ENCODE measurements around the gene SLC44A3. TPM values are rescaled to one million over a fixed set of nuclear protein-coding genes. Genes with fewer than 3 reads are reported as not detected.

Gene SLC44A3
- total RNA-seq, 2 donors from 2014 or later = 5.5 to 6.3 TPM

DNA sequence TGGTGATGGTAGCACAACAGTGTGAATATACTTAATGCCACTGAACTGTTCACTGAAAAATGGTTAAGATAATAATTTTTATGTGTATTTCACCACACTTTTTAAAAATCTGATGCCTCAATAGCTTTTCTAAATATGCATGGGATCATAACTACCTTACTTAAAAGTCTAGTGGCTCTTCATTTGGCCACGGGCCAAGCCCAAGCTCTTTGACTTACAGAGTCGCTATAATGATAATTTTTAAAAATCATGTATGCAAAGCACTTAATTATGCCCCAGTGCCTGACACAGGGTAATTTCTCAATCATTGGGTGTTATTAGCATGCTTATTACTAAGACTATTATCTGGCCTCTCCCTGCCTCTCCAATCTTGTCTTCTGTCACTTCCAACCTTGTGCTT, 114.4 kb downstream of the SLC44A3 start:
- no peak for DNase-seq
- Histone ChIP-seq H3K9me3 (ENCODE audit: control insufficient read depth, low read length) (no peaks in the 10 kb centered on the region), H3K36me3 (ENCODE audit: control insufficient read depth, insufficient read depth, low read length) (peaks cover 5% of the 10 kb centered on the region), H3K9ac (ENCODE audit: extremely low read depth, low read length, poor library complexity, severe bottlenecking) (no peak overlapping the region), H3K27me3 (ENCODE audit: control insufficient read depth, insufficient read depth, low read length, poor library complexity, severe bottlenecking) (no peaks in the 10 kb centered on the region), H3K27ac (ENCODE audit: low read depth, low read length) (no peak overlapping the region), H3K4me3 (ENCODE audit: low read length) (no peak overlapping the region), H3K4me1 (ENCODE audit: control insufficient read depth, insufficient read depth, low read length) (peaks cover 9% of the 10 kb centered on the region)
- WGBS, 2 experiments (ENCODE audit: insufficient coverage in 1 of 2, insufficient read length in 1 of 2) = 79% methylated on average over 2 of the region's 2 CpGs; no CpG with 5 or more reads in 1 of the 2 experiments
- no peak overlapping the region for H3K27ac Mint-ChIP-seq
- H3K27me3 Mint-ChIP-seq (ENCODE audit: insufficient read depth) = peaks cover 3% of the 10 kb centered on the region
- no peaks in the 10 kb centered on the region for H3K9me3 Mint-ChIP-seq
- TF ChIP-seq CTCF (conservative IDR thresholded peaks at IDR 0.05) = no peak
- H3K4me1 Mint-ChIP-seq = peaks cover 30% of the 10 kb centered on the region
- peaks cover 11% of the 10 kb centered on the region for H3K36me3 Mint-ChIP-seq (ENCODE audit: low read depth)
- H3K4me3 Mint-ChIP-seq = no peak overlapping the region

GRCh38 chr1:94935034-94935433, 114.9 kb downstream of the SLC44A3 start:
- Histone ChIP-seq H3K36me3 (ENCODE audit: control insufficient read depth, insufficient read depth, low read length) (peaks cover 5% of the 10 kb centered on the region), H3K4me3 (ENCODE audit: low read length) (no peak overlapping the region), H3K27ac (ENCODE audit: low read depth, low read length) (no peak overlapping the region), H3K4me1 (ENCODE audit: control insufficient read depth, insufficient read depth, low read length) (peaks cover 6% of the 10 kb centered on the region), H3K27me3 (ENCODE audit: control insufficient read depth, insufficient read depth, low read length, poor library complexity, severe bottlenecking) (no peaks in the 10 kb centered on the region), H3K9me3 (ENCODE audit: control insufficient read depth, low read length) (no peaks in the 10 kb centered on the region), H3K9ac (ENCODE audit: extremely low read depth, low read length, poor library complexity, severe bottlenecking) (no peak overlapping the region)
- Mint-ChIP-seq H3K27me3 (ENCODE audit: insufficient read depth) (peaks cover 3% of the 10 kb centered on the region), H3K36me3 (ENCODE audit: low read depth) (peaks cover 11% of the 10 kb centered on the region), H3K9me3 (no peaks in the 10 kb centered on the region), H3K4me1 (peaks cover 25% of the 10 kb centered on the region), H3K4me3 (no peak overlapping the region), H3K27ac (no peak overlapping the region)
- no peak for TF ChIP-seq CTCF (conservative IDR thresholded peaks at IDR 0.05)
- WGBS, 2 experiments (ENCODE audit: insufficient coverage in 1 of 2, insufficient read length in 1 of 2) = 71% methylated on average over 1 of the region's 1 CpG; no CpG with 5 or more reads in 1 of the 2 experiments
- no peak for DNase-seq

- Histone ChIP-seq H3K9me3 (ENCODE audit: control insufficient read depth, low read length) (no peaks in the 10 kb centered on the region), H3K9ac (ENCODE audit: extremely low read depth, low read length, poor library complexity, severe bottlenecking) (no peak overlapping the region), H3K27ac (ENCODE audit: low read depth, low read length) (no peak overlapping the region), H3K4me1 (ENCODE audit: control insufficient read depth, insufficient read depth, low read length) (peaks cover 6% of the 10 kb centered on the region), H3K36me3 (ENCODE audit: control insufficient read depth, insufficient read depth, low read length) (peaks cover 5% of the 10 kb centered on the region), H3K4me3 (ENCODE audit: low read length) (no peak overlapping the region), H3K27me3 (ENCODE audit: control insufficient read depth, insufficient read depth, low read length, poor library complexity, severe bottlenecking) (no peaks in the 10 kb centered on the region)
- no peak for TF ChIP-seq CTCF (conservative IDR thresholded peaks at IDR 0.05)
- 93 to 100% methylated on average over 1 of the region's 1 CpG for WGBS, 2 experiments (ENCODE audit: insufficient coverage in 1 of 2, insufficient read length in 1 of 2)
- H3K27me3 Mint-ChIP-seq (ENCODE audit: insufficient read depth) = peaks cover 3% of the 10 kb centered on the region
- no peak overlapping the region for H3K27ac Mint-ChIP-seq
- peaks cover 11% of the 10 kb centered on the region for H3K36me3 Mint-ChIP-seq (ENCODE audit: low read depth)
- peaks cover 21% of the 10 kb centered on the region for H3K4me1 Mint-ChIP-seq
- DNase-seq = no peak
- no peak overlapping the region for H3K4me3 Mint-ChIP-seq
- H3K9me3 Mint-ChIP-seq = no peaks in the 10 kb centered on the region
Measured at GRCh38 chr1:94935476-94935875, 115.3 kb downstream of the SLC44A3 start.
